Measurements from ENCODE around the gene ZDHHC3.

- TF ChIP-seq CTCF (IDR thresholded peaks at IDR 0.05; ENCODE audit: poor library complexity): no peak
- no peak for TF ChIP-seq EZH2phosphoT487 (IDR thresholded peaks at IDR 0.05; ENCODE audit: low read depth, severe bottlenecking, unreplicated experiment)
Observed at GRCh38 chr3:44902628-44903027, 73.3 kb downstream of the ZDHHC3 start.

Measured in hepatocyte (in vitro differentiated cells).